Lower leg skin (tissue), 4 donors: ENCODE results near the gene MYCL. TPM values are rescaled to one million over a fixed set of nuclear protein-coding genes. Genes with fewer than 3 reads are reported as not detected.

ENCODE experiments used
- DNase-seq, 2 donors: peaks; one replicate each; pipeline ENCODE4 v3.0.0-alpha.2; 2019; ENCODE audit warnings: low spot score in 2 of 2
- H3K4me3 ChIP-seq: fragments of 200-600 bp; sonication (generic); 2 replicates; pipeline ENCODE4 v1.5.1; 2017; ENCODE audit warnings: mild to moderate bottlenecking, low read depth; ENCODE audit not compliant: poor library complexity, severe bottlenecking
- POLR2A ChIP-seq, 2 donors: fragments of 450-650 bp; IDR thresholded peaks; one replicate each; pipeline ENCODE4 v1.6.1; 2016 to 2017; ENCODE audit warnings: antibody characterized with exemption in 2 of 2, mild to moderate bottlenecking in 1 of 2, moderate library complexity in 1 of 2
- WGBS, 2 donors: methylation state at CpG; one replicate each; pipeline ENCODE4 v1.1.5; 2018; 5-methylcytosine and 5-hydroxymethylcytosine counted together
- intact Hi-C: fragments of 100-400 bp; cut with DNase I; formaldehyde crosslinking; loops from one replicate; pipeline ENCODE4 v1.15.0; 2023; ENCODE audit warnings: low total_unique reads
- total RNA-seq, 4 donors: library from RNA; depleted of rRNA; stranded (reverse); fragments of >200 nt; gene quantifications; one replicate each; pipeline ENCODE4 v1.1.0, GENCODE V29; 2016
- TF ChIP-seq, protein P1 (sequence below), 3 donors: fragments of 450-650 bp; IDR thresholded peaks; one replicate each; pipeline ENCODE4 v1.5.1; 2016; ENCODE audit warnings: antibody characterized with exemption in 3 of 3, mild to moderate bottlenecking in 3 of 3, moderate library complexity in 2 of 3

Gene MYCL, protein sequence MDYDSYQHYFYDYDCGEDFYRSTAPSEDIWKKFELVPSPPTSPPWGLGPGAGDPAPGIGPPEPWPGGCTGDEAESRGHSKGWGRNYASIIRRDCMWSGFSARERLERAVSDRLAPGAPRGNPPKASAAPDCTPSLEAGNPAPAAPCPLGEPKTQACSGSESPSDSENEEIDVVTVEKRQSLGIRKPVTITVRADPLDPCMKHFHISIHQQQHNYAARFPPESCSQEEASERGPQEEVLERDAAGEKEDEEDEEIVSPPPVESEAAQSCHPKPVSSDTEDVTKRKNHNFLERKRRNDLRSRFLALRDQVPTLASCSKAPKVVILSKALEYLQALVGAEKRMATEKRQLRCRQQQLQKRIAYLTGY
- 100 to 1,000 TPM in 3 of 4 donors, 10 to 100 TPM in 1; 66.9 to 178 (median 123) TPM for total RNA-seq

DNA sequence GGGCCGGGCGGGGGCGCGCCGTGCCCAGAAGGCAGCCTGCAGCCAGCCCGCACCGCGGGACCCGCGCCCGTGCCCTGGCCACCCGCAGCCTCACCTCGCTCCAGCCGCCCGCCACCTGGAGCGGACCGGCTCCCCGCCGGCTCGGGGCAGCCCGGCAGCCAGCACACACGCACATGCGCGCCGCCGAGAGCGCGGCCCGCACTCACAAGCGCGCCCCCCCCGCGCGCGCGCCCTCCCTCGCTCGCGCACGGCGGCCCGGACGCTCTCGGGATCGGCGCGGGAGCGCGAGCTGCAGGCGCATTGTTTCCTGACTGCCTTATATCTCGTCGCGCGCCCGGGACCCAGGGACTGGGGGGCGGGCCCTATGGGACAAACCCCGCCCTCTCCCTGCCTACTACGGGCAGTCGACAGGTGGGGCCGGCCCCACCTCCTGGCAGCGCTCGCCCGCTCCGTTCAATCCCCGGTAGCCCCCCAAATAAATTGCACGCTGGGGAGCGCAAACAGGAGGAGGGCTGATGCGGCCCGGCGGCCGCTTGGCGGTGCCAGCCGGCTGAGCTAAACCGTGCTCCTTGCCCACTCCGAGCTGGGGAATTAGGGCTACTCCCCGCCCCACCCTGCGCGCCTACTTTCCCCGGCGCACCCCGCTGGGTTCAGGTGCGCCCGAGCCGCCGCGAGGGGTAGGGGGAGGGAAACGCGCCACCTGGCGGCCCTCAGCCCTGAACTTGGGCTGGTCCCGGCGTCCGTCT is at the start of gene MYCL:
Gene MYCL, minus strand, starts transcription at position 204 of the 746 bp plus-strand sequence. CDS start 483 bp downstream, outside the sequence.
- WGBS, 2 donors: 0 to 1% methylated on average over 1 to 52 of the region's 92 CpGs
- H3K4me3 ChIP-seq: peak within 1 kb of the TSS; percentile 43
- peak; percentile 65 to 92 for DNase-seq
- intact Hi-C loops: loop anchor here (5.0 kb wide), 1 partner anchor 85 kb away; no protein-coding TSS in a partner anchor
- no peak for TF ChIP-seq POLR2A (IDR thresholded peaks at IDR 0.05)
- TF ChIP-seq, protein P1, sequence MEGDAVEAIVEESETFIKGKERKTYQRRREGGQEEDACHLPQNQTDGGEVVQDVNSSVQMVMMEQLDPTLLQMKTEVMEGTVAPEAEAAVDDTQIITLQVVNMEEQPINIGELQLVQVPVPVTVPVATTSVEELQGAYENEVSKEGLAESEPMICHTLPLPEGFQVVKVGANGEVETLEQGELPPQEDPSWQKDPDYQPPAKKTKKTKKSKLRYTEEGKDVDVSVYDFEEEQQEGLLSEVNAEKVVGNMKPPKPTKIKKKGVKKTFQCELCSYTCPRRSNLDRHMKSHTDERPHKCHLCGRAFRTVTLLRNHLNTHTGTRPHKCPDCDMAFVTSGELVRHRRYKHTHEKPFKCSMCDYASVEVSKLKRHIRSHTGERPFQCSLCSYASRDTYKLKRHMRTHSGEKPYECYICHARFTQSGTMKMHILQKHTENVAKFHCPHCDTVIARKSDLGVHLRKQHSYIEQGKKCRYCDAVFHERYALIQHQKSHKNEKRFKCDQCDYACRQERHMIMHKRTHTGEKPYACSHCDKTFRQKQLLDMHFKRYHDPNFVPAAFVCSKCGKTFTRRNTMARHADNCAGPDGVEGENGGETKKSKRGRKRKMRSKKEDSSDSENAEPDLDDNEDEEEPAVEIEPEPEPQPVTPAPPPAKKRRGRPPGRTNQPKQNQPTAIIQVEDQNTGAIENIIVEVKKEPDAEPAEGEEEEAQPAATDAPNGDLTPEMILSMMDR (IDR thresholded peaks at IDR 0.05): peak in 1 of 3 donors; percentile 11

DNA sequence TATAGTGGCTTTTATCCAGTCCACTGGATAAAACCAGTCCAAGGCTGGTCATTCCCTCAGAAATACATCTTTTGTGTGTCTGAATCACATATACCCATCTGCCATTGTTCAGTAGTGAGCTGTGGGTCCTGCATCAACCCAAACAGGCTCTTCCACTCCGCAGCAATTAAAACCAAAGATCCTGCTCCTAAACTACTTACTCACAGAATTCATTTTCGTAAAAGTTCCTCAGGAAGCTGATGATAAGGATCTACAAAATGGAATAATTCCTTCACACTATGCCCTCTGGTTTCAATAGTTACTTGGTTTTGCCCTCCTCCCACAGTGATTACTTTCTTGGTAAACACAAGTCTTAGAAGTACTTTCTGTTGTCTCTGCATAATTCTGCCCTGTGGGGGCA is 48.2 kb upstream of the MYCL start:
- intact Hi-C loops: no loop called here
- DNase-seq: no peak
- 58 to 79% methylated on average over 2 of the region's 2 CpGs for WGBS, 2 donors
- no peak overlapping the region for H3K4me3 ChIP-seq
- TF ChIP-seq, protein P1 (IDR thresholded peaks at IDR 0.05): no peak
- TF ChIP-seq POLR2A (IDR thresholded peaks at IDR 0.05): no peak

DNA sequence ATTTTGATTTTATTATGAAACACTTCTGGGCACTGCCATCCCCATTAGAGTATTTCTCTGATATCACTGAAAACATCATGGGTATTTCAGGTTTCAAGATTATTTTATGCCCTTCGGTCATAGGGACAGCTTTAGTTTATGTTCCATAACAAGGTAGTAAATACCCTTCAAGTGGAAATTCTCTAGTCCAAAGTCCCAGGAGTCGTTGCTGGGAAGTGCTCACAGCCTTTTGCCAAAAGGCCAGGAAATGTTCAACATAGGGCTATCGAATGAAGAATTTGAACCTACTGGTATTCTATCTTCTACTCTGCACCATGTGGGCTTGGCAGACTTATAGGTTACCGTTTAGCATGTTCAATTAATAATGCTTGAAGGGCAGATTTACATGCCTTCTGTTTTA is 45.5 kb upstream of the MYCL start:
- intact Hi-C loops: no loop called here
- 71 to 73% methylated on average over 4 of the region's 4 CpGs for WGBS, 2 donors
- DNase-seq: no peak
- no peak overlapping the region for H3K4me3 ChIP-seq
- TF ChIP-seq POLR2A (IDR thresholded peaks at IDR 0.05): no peak
- TF ChIP-seq, protein P1 (IDR thresholded peaks at IDR 0.05): no peak

DNA sequence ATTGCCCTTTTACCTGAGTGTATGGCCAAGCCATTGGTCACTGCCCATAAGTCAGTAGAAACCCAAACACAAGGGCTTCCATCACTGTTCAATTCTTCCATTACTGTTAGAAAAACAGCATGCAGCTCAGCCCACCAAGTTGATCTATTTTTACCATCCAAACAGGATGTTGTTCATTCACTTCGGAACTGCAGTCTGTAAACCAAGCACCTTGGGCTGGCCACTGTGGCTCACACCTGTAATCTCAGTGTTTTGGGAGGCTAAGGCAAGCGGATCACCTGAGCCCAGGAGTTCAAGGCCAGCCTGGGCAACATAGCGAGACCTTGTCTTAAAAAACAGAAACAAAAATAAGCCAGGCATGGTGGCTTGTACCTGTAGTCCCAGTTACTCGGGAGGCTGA is 44.5 kb upstream of the MYCL start:
- intact Hi-C loops: no loop called here
- no peak for DNase-seq
- TF ChIP-seq, protein P1 (IDR thresholded peaks at IDR 0.05): no peak
- TF ChIP-seq POLR2A (IDR thresholded peaks at IDR 0.05): no peak
- 84 to 94% methylated on average over 4 of the region's 4 CpGs for whole genome bisulfite sequencing, 2 donors
- H3K4me3 ChIP-seq: no peak overlapping the region

DNA sequence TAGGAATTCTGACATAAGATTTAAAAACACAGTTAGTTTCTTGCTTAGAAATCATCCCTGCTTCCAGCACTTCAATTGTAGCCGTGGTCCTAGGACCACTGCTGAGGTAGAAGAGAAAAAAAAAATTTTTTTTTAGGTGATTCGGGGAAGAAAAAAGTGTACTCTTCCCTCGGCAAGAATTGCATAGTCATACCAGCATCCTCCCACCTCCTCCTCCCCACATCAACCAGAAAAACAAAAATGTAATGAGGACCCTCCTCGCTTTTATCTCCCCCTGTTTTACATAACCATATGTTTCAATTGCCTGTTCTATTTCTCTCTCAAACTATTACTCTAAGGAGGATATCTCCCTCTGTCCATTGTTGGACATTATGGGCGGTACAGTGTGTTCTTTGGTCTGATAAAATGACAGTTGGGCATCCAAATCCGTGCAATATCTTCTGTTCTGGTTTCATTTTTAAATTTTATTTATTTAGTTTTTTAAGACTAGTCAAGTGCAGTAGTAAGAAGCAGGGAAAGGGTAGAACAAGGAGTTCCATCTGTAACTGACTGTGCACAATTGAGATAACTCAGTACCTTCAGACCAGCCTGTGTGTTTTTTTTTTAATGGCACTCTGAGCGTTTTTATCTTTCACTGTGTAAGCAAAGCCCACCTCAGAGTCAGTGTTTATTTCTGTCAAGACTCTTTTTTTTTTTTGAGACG is 42.8 kb upstream of the MYCL start:
- no peak overlapping the region for H3K4me3 ChIP-seq
- intact Hi-C loops: no loop called here
- WGBS, 2 donors: 53 to 58% methylated on average over 8 of the region's 8 CpGs
- DNase-seq: no peak
- TF ChIP-seq, protein P1 (IDR thresholded peaks at IDR 0.05): no peak
- TF ChIP-seq POLR2A (IDR thresholded peaks at IDR 0.05): no peak
